Ishikawa (cell line): ENCODE results near the gene ADGRG7.

Source experiments
- CEBPB ChIP-seq: IDR thresholded peaks from 2 replicates; pipeline ENCODE4 v1.6.1; 2012
- CREB1 ChIP-seq: IDR thresholded peaks from 2 replicates; pipeline ENCODE4 v1.6.1; 2012; ENCODE audit warnings: low read depth
- EGR1 ChIP-seq: IDR thresholded peaks from 2 replicates; pipeline ENCODE4 v1.6.1; 2012
- EP300 ChIP-seq: IDR thresholded peaks from 2 replicates; pipeline ENCODE4 v1.6.1; 2012; ENCODE audit warnings: borderline replicate concordance
- FOXM1 ChIP-seq: IDR thresholded peaks from 2 replicates; pipeline ENCODE4 v1.6.1; 2012; ENCODE audit warnings: low read depth, borderline replicate concordance
- MAX ChIP-seq: IDR thresholded peaks from 2 replicates; pipeline ENCODE4 v1.6.1; 2012
- NFIC ChIP-seq: IDR thresholded peaks from 2 replicates; pipeline ENCODE4 v1.6.1; 2012
- RAD21 ChIP-seq: IDR thresholded peaks from 2 replicates; pipeline ENCODE4 v1.6.1; 2012; ENCODE audit warnings: low read depth
- REST ChIP-seq: IDR thresholded peaks from 2 replicates; pipeline ENCODE4 v1.6.1; 2012; ENCODE audit warnings: low read depth, mild to moderate bottlenecking
- TAF1 ChIP-seq: IDR thresholded peaks from 2 replicates; pipeline ENCODE4 v1.6.1; 2012; ENCODE audit warnings: low read depth, mild to moderate bottlenecking
- TCF12 ChIP-seq: IDR thresholded peaks from 2 replicates; pipeline ENCODE4 v1.6.1; 2012; ENCODE audit warnings: low read depth
- TEAD4 ChIP-seq: IDR thresholded peaks from 2 replicates; pipeline ENCODE4 v1.6.1; 2012
- USF1 ChIP-seq: IDR thresholded peaks from 2 replicates; pipeline ENCODE4 v1.6.1; 2012
- YY1 ChIP-seq: IDR thresholded peaks from 2 replicates; pipeline ENCODE4 v1.6.1; 2012; ENCODE audit warnings: low read depth
- ZBTB7A ChIP-seq: IDR thresholded peaks from 2 replicates; pipeline ENCODE4 v1.6.1; 2012; ENCODE audit warnings: low read depth

ADGRG7 gene

GRCh38 chr3:100574536-100574935 lies 34.9 kb upstream of the ADGRG7 start:
- TF ChIP-seq NFIC (peak; percentile 32; the same call in 1 of the 2 replicates), CEBPB (no peak)

GRCh38 chr3:100575704-100576103 lies 33.7 kb upstream of the ADGRG7 start:
- TF ChIP-seq FOXM1 (no peak), TAF1 (no peak), CEBPB (no peak), ZBTB7A (no peak)

- TF ChIP-seq TCF12: no peak
- TF ChIP-seq USF1: no peak
- no peak for TF ChIP-seq REST
- TF ChIP-seq TAF1: no peak
- TF ChIP-seq RAD21: no peak
- TF ChIP-seq CEBPB: no peak
- no peak for TF ChIP-seq EP300
- no peak for TF ChIP-seq CREB1
- TF ChIP-seq TEAD4: no peak
- no peak for TF ChIP-seq MAX
- TF ChIP-seq ZBTB7A: no peak
- no peak for TF ChIP-seq EGR1
- TF ChIP-seq YY1: no peak
- TF ChIP-seq NFIC: no peak
- TF ChIP-seq FOXM1: no peak
Measured at GRCh38 chr3:100577382-100578008, 31.9 kb upstream of the ADGRG7 start.

- TF ChIP-seq FOXM1 (no peak), TEAD4 (no peak), RAD21 (no peak), REST (no peak), EGR1 (no peak), CREB1 (no peak), ZBTB7A (no peak), YY1 (no peak), TAF1 (no peak), NFIC (no peak), MAX (no peak), CEBPB (no peak), EP300 (no peak), TCF12 (no peak), USF1 (no peak)
Measured at GRCh38 chr3:100578646-100579045, 30.8 kb upstream of the ADGRG7 start.

- TF ChIP-seq EP300: no peak
- no peak for TF ChIP-seq MAX
- TF ChIP-seq USF1: no peak
- TF ChIP-seq YY1: no peak
- TF ChIP-seq RAD21: no peak
- no peak for TF ChIP-seq CREB1
- no peak for TF ChIP-seq TCF12
- TF ChIP-seq TEAD4: no peak
- no peak for TF ChIP-seq REST
- TF ChIP-seq EGR1: no peak
- no peak for TF ChIP-seq CEBPB
- no peak for TF ChIP-seq ZBTB7A
- no peak for TF ChIP-seq TAF1
- TF ChIP-seq FOXM1: no peak
Measured at GRCh38 chr3:100580147-100580546, 29.3 kb upstream of the ADGRG7 start.
